ENCODE results near the gene GART. TPM values are rescaled to one million over a fixed set of nuclear protein-coding genes. Genes with fewer than 3 reads are reported as not detected.

The GART gene
- total RNA-seq, 1 experiment from 2014 or later, result 162 TPM

- Histone ChIP-seq H3K56ac (ENCODE audit: insufficient read length, low read depth, low read length) (no peak overlapping the region), H3K27ac (ENCODE audit: insufficient read length, low read depth, low read length) (no peak overlapping the region), H3K27me3 (ENCODE audit: insufficient read depth, low read length) (no peaks in the 10 kb centered on the region), H2BK5ac (ENCODE audit: insufficient read length, low read length) (no peak overlapping the region), H3T11ph (ENCODE audit: low read length) (no peak overlapping the region), H2BK120ac (ENCODE audit: low read depth, low read length, poor library complexity, severe bottlenecking) (no peak overlapping the region), H4K5ac (ENCODE audit: insufficient read length, low read depth, low read length) (no peak overlapping the region), H3K79me1 (ENCODE audit: insufficient read depth, low read depth, low read length, poor library complexity, severe bottlenecking) (no peaks in the 10 kb centered on the region), H3K4me2 (ENCODE audit: insufficient read depth, insufficient read length, low read length) (no peak overlapping the region), H2AFZ (ENCODE audit: low read length) (no peak overlapping the region), H3K9ac (ENCODE audit: extremely low read depth, insufficient read length, low read length) (no peak overlapping the region), H3K23me2 (ENCODE audit: insufficient read length, low read depth, low read length, poor library complexity, severe bottlenecking) (peaks cover 7% of the 10 kb centered on the region), H2AK5ac (ENCODE audit: insufficient read length, low read length) (no peak overlapping the region), H3K4me1 (ENCODE audit: insufficient read depth, low read length) (0 out of 2 replicates have a peak, but pooled peaks cover 2% of the 10 kb centered on the region), H3K14ac (ENCODE audit: insufficient read depth, low read length) (no peak overlapping the region), H3K23ac (ENCODE audit: insufficient read length, low read depth, low read length) (no peak overlapping the region), H3K18ac (ENCODE audit: insufficient read length, low read depth, low read length) (no peak overlapping the region), H2BK12ac (ENCODE audit: insufficient read length, low read depth, low read length) (no peak overlapping the region), H2BK15ac (ENCODE audit: low read depth, low read length) (no peak overlapping the region), H3K79me2 (ENCODE audit: insufficient read depth, low read length) (no peaks in the 10 kb centered on the region), H4K20me1 (ENCODE audit: control insufficient read depth, insufficient read depth, insufficient read length) (no peaks in the 10 kb centered on the region), H4K8ac (replicated peaks; ENCODE audit: insufficient read length, low read depth, low read length) (no peak overlapping the region), H3K9me3 (ENCODE audit: control insufficient read depth, low read depth, low read length) (no peaks in the 10 kb centered on the region), H2BK20ac (ENCODE audit: low read depth, low read length, poor library complexity, severe bottlenecking) (no peak overlapping the region), H3K4ac (ENCODE audit: low read depth, low read length) (no peak overlapping the region), H4K91ac (ENCODE audit: insufficient read length, low read depth, low read length) (no peak overlapping the region)
- no peak overlapping the region for H3K4me3 Mint-ChIP-seq
- H3K9me3 Mint-ChIP-seq, result no peaks in the 10 kb centered on the region; a peak in 2 of 5 replicates
- WGBS (ENCODE audit: extremely low coverage, insufficient read length, low lambda C conversion rate), result no CpG with 5 or more reads among the region's 4 CpGs
- H3K27ac Mint-ChIP-seq, result no peak overlapping the region
- TF ChIP-seq CTCF (conservative IDR thresholded peaks at IDR 0.05), result no peak
- H3K4me1 Mint-ChIP-seq, result peaks cover 26 to 31% of the 10 kb centered on the region in 2 experiments
- no peaks in the 10 kb centered on the region; the same call in 1 of the 2 replicates for H3K27me3 Mint-ChIP-seq (ENCODE audit: low read depth)
- no peaks in the 10 kb centered on the region for H3K36me3 Mint-ChIP-seq (ENCODE audit: insufficient read depth in 1 of 3, low read depth in 3 of 3)
- DNase-seq, result no peak
Measured at GRCh38 chr21:33495743-33496142, 46.2 kb downstream of the GART start.
